Stomach smooth muscle (tissue), 2 donors: ENCODE measurements around the gene CLSTN3.

Experiments
- H3K27ac ChIP-seq: one replicate; pipeline ENCODE4 v1.7.0; 2013; ENCODE audit warnings: mild to moderate bottlenecking, low read length, inconsistent platforms
- H3K27me3 ChIP-seq, 2 donors: one replicate each; pipeline ENCODE4 v1.7.0; 2013; ENCODE audit warnings: low read length in 2 of 2; ENCODE audit not compliant: insufficient read depth in 2 of 2, control insufficient read depth in 1 of 2
- H3K36me3 ChIP-seq, 2 donors: one replicate each; pipeline ENCODE4 v1.7.0; 2013; ENCODE audit warnings: low read length in 2 of 2; ENCODE audit not compliant: control insufficient read depth in 2 of 2, insufficient read depth in 2 of 2
- H3K4me1 ChIP-seq: one replicate; pipeline ENCODE4 v1.7.0; 2013; ENCODE audit warnings: low read length; ENCODE audit not compliant: control insufficient read depth, insufficient read depth
- H3K4me3 ChIP-seq, 2 donors: one replicate each; pipeline ENCODE4 v1.7.0; 2013; ENCODE audit warnings: low read length in 2 of 2
- H3K9ac ChIP-seq, 2 donors: one replicate each; pipeline ENCODE4 v1.7.0; 2013; ENCODE audit warnings: low read length in 2 of 2, mild to moderate bottlenecking in 1 of 2
- H3K9me3 ChIP-seq, 2 donors: one replicate each; pipeline ENCODE4 v1.7.0; 2013; ENCODE audit warnings: low read length in 2 of 2; ENCODE audit not compliant: control insufficient read depth in 2 of 2
- donor health status: healthy.
- donor health status: Pancreatic carcinoma.

Gene CLSTN3

GRCh38 chr12:7114851-7115250, 15.3 kb upstream of the CLSTN3 start:
- Histone ChIP-seq H3K9ac (no peak overlapping the region), H3K36me3 (peaks cover 0 to 14% of the 10 kb centered on the region in 2 donors), H3K27me3 (no peaks in the 10 kb centered on the region), H3K9me3 (no peaks in the 10 kb centered on the region), H3K4me1 (peaks cover 4% of the 10 kb centered on the region), H3K27ac (no peak overlapping the region), H3K4me3 (no peak overlapping the region)

GRCh38 chr12:7116196-7116595, 14.0 kb upstream of the CLSTN3 start:
- no peaks in the 10 kb centered on the region for H3K27me3 ChIP-seq
- H3K9me3 ChIP-seq = no peaks in the 10 kb centered on the region
- H3K4me3 ChIP-seq = no peak overlapping the region
- peaks cover 4% of the 10 kb centered on the region for H3K4me1 ChIP-seq
- H3K9ac ChIP-seq = no peak overlapping the region
- no peak overlapping the region for H3K27ac ChIP-seq
- peaks cover 0 to 14% of the 10 kb centered on the region in 2 donors for H3K36me3 ChIP-seq

- Histone ChIP-seq H3K36me3 (peaks cover 0 to 14% of the 10 kb centered on the region in 2 donors), H3K4me1 (peaks cover 4% of the 10 kb centered on the region), H3K27me3 (no peaks in the 10 kb centered on the region), H3K27ac (no peak overlapping the region), H3K9me3 (no peaks in the 10 kb centered on the region), H3K9ac (no peak overlapping the region), H3K4me3 (no peak overlapping the region)
Measured at GRCh38 chr12:7116916-7117315, 13.3 kb upstream of the CLSTN3 start.

GRCh38 chr12:7117670-7118069, 12.5 kb upstream of the CLSTN3 start:
- H3K27ac ChIP-seq = no peak overlapping the region
- H3K27me3 ChIP-seq = no peaks in the 10 kb centered on the region
- no peak overlapping the region for H3K4me3 ChIP-seq
- H3K9me3 ChIP-seq = no peaks in the 10 kb centered on the region
- peaks cover 0 to 14% of the 10 kb centered on the region in 2 donors for H3K36me3 ChIP-seq
- H3K4me1 ChIP-seq = peaks cover 4% of the 10 kb centered on the region
- H3K9ac ChIP-seq = no peak overlapping the region

- no peaks in the 10 kb centered on the region for H3K27me3 ChIP-seq
- H3K36me3 ChIP-seq = peaks cover 0 to 14% of the 10 kb centered on the region in 2 donors
- no peak overlapping the region for H3K4me3 ChIP-seq
- H3K9me3 ChIP-seq = no peaks in the 10 kb centered on the region
- peaks cover 6% of the 10 kb centered on the region for H3K4me1 ChIP-seq
- H3K27ac ChIP-seq = no peak overlapping the region
- no peak overlapping the region for H3K9ac ChIP-seq
Measured at GRCh38 chr12:7118881-7119280, 11.3 kb upstream of the CLSTN3 start.

GRCh38 chr12:7120166-7120565, 10.0 kb upstream of the CLSTN3 start:
- H3K9me3 ChIP-seq = no peaks in the 10 kb centered on the region
- H3K4me3 ChIP-seq = no peak overlapping the region
- H3K9ac ChIP-seq = no peak overlapping the region
- H3K27ac ChIP-seq = no peak overlapping the region
- H3K36me3 ChIP-seq = peaks cover 0 to 9% of the 10 kb centered on the region in 2 donors
- H3K27me3 ChIP-seq = no peaks in the 10 kb centered on the region
- peaks cover 6% of the 10 kb centered on the region for H3K4me1 ChIP-seq

GRCh38 chr12:7121324-7121723, 8.8 kb upstream of the CLSTN3 start:
- H3K27ac ChIP-seq = no peak overlapping the region
- H3K36me3 ChIP-seq = peaks cover 0 to 2% of the 10 kb centered on the region in 2 donors

GRCh38 chr12:7122811-7123769, 7.1 kb upstream of the CLSTN3 start:
- Histone ChIP-seq H3K4me1 (peaks cover 6% of the 10 kb centered on the region), H3K27ac (no peak overlapping the region), H3K9ac (no peak overlapping the region), H3K4me3 (no peak overlapping the region), H3K27me3 (no peaks in the 10 kb centered on the region), H3K36me3 (peaks cover 0 to 2% of the 10 kb centered on the region in 2 donors), H3K9me3 (no peaks in the 10 kb centered on the region)

More at GRCh38 chr12:7121324-7121723, 8.8 kb upstream of the CLSTN3 start:
- no peak overlapping the region for H3K4me3 ChIP-seq
- no peaks in the 10 kb centered on the region for H3K27me3 ChIP-seq
- peaks cover 6% of the 10 kb centered on the region for H3K4me1 ChIP-seq
- no peak overlapping the region for H3K9ac ChIP-seq
- no peaks in the 10 kb centered on the region for H3K9me3 ChIP-seq

- no peak overlapping the region for H3K27ac ChIP-seq
- H3K27me3 ChIP-seq = no peaks in the 10 kb centered on the region
- H3K4me1 ChIP-seq = peaks cover 8% of the 10 kb centered on the region
- no peaks in the 10 kb centered on the region for H3K9me3 ChIP-seq
- H3K4me3 ChIP-seq = no peak overlapping the region
- no peaks in the 10 kb centered on the region for H3K36me3 ChIP-seq
- H3K9ac ChIP-seq = no peak overlapping the region
Measured at GRCh38 chr12:7123806-7124522, 6.2 kb upstream of the CLSTN3 start.

GRCh38 chr12:7125632-7126227, 4.4 kb upstream of the CLSTN3 start:
- Histone ChIP-seq H3K9me3 (no peaks in the 10 kb centered on the region), H3K4me3 (no peak overlapping the region), H3K27ac (no peak overlapping the region), H3K36me3 (no peaks in the 10 kb centered on the region), H3K27me3 (no peaks in the 10 kb centered on the region), H3K9ac (no peak overlapping the region), H3K4me1 (peaks cover 21% of the 10 kb centered on the region)
